GM21367 (cell line): ENCODE data around the gene ZKSCAN8.

ENCODE experiments used
- ATAC-seq: cut with Tn5 transposase; IDR thresholded peaks from one replicate; pipeline ENCODE4 v1.9.1; 2021; ENCODE audit not compliant: unreplicated experiment

ZKSCAN8 gene

DNA sequence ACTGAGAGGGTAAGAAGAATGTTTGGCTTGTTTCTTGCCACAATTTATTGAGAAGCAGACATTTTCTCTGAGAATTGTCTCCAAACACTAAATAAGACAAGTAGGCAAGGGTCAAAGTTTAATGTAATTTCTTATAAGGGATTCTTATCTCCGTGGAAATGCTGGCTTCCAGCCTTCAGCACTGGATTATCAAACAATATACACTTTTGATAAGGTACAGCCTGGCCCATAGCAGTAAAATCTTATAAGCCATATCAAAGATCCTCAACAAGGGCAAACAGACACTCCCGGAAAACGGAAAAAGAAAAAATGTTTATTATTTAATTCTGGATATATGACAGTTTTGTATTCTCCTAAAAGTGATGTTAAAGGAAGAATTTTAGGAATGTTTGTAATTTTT, 64.8 kb downstream of the ZKSCAN8 start:
- ATAC-seq: no peak

DNA sequence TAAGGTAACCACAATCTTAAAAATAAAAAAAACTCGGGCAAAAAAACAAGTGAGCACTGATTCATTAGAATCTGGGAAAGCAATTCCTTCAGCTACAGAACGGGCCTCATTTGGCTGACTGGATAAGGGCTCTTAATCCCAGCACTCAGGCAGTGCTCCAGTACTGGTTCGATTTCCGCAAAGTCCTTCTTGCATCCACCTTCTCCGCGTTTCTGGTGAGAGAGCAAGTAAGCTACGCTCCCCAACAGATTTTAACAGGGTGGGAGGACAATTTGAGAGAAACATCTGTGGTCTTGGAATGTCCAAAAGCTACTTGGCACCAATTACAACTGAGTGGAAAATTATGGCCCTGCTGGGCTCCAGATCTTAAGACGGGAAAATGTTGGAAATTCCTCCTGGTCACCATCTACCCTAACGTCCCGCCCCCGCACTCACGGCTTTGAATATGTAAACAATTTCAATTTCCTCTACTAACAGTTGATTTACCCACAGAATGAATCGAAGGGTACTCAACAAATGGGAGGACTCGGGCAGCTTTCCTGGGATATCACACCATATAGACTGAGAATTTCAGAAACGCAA, 65.3 kb downstream of the ZKSCAN8 start:
- no peak for ATAC-seq

DNA sequence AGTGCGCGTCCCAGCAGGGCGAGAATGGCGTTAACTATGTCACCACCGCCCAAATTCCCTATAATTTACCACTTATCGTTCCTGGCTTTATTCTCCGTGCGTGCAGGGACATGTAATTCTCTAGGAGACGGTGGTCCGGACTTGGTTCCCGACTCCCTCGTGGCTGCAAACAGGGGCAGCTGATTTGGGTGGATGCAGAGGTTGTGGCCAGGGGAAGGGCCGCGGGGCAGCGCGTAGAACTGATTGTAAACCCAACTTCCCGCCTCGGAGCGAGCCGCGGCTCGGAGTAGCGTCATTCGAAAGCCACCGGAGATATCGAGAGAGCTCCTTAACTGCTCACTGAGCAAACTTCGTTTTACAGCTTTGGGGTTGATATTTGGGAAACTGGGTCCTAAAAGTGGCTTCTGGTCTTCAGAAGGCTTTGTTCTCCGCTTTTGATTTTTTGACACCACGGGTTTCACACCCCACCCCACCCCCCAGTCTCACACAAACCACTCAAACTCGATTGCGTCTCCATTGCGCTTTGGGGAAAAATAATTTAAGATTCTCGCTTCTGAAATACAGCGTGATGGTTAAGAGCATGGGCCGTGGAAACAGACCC, 65.9 kb downstream of the ZKSCAN8 start:
- ATAC-seq: no peak

DNA sequence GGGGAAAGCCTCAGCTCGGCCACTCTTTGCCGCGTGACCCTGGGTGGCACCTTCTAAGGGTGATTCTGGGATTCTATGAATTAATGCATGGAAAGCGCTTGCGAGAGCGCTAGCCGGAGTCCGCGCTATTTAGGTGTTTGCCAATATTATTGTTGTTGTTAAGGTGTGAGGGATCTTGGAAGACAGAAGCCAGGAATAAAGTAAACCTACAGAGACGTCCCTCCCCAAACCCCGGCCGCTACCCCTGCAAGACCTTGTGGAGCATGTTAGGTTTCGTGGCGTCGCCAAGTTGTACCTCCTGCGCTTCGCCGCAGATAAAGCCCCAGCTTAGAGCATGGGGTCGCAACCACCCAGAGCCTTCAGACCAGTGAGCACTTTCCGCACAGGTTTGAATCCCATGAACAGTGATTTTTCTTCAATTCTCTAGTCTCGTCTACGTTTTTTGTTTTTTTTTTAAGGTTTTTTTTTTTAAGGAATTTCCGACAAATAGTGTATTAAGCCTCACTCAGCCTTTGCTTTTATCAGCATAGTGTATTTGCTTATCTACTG, 66.5 kb downstream of the ZKSCAN8 start:
- ATAC-seq: no peak
